ENCODE measurements around the gene SUMO4. TPM values are rescaled to one million over a fixed set of nuclear protein-coding genes. Genes with fewer than 3 reads are reported as not detected.

Gene SUMO4
- total and polyA plus RNA-seq, 4 donors, result 0.83 to 3.3 (median 0.84) TPM; not detected in 1

DNA sequence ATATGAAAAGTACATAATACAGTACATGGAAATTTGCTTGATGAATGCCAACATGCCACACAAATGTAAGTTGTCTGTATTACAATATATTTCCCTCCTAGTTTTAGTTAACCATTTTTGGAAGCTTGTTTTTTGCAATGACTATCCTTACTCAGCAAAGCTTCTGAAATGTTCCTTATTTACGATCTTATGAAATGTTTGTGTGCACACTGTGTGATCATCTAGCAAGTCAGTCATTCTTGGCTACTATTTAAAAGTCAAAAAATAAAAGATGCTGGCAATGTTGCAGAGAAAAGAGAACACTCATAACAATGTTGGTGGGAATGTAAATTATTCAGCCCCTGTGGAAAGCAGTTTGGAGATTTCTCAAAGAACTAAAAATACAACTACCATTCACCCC is 33.8 kb downstream of the SUMO4 start:
- H3K4me1 ChIP-seq (ENCODE audit: control insufficient read depth in 4 of 4, insufficient read depth in 4 of 4, low read length in 3 of 4), result peaks cover 0 to 7% (median under 1%) of the 10 kb centered on the region in 4 donors
- no peaks in the 10 kb centered on the region for H3K27me3 ChIP-seq (ENCODE audit: control insufficient read depth in 4 of 4, insufficient read depth in 4 of 4, low read length in 3 of 4)
- H3K27ac ChIP-seq (ENCODE audit: low read depth in 1 of 2, low read length in 2 of 2), result no peak overlapping the region
- no peak for TF ChIP-seq EGR1 (IDR thresholded peaks at IDR 0.05; ENCODE audit: low read depth in 2 of 2)
- WGBS, result 40% methylated on average over 1 of the region's 1 CpG
- H3K9ac ChIP-seq (ENCODE audit: low read depth in 1 of 2, low read length in 2 of 2), result no peak overlapping the region
- H3K4me3 ChIP-seq (ENCODE audit: low read depth in 1 of 3, low read length in 3 of 3), result no peak overlapping the region
- no peaks in the 10 kb centered on the region for H3K36me3 ChIP-seq (ENCODE audit: control insufficient read depth in 4 of 4, insufficient read depth in 3 of 4, low read depth in 1 of 4, low read length in 3 of 4)
- DNase-seq (ENCODE audit: low spot score), result no peak
- no peaks in the 10 kb centered on the region for H3K9me3 ChIP-seq (ENCODE audit: control insufficient read depth in 4 of 4, low read length in 3 of 4)

DNA sequence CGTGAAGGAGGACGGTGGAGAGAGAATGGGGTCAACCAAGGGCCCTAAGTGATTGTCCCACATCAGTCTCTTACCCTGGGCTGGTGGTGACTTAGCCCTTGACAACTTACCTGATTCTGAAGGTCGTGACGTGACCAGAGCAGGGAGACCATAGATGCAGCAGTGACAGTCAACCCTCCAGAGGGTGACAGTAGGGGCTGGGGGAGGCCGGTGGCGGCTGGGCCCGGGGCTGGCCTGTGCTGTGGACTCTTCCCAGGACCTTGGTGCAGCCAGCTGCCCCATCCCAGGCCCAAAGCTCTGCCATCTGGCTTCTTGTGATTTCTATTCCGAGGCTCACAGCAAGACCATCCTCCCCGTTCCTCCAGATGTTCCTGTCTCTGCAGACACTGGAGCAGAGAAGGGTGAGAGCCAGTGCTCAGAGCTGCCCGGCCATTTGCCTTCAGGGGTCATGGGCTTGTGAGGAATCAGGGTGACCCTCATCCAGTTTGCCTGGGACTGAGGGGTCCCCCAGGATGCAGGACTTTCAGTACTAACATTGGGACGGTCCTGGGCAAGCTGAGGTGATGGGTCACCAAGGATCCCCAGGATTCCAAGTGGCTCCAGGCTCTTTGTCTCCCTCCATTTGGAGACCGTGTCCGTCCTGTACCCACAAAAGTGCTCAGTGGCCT is 36.0 kb downstream of the SUMO4 start:
- no peak overlapping the region for H3K4me3 ChIP-seq (ENCODE audit: low read depth in 1 of 3, low read length in 3 of 3)
- 95% methylated on average over 13 of the region's 13 CpGs for WGBS
- no peaks in the 10 kb centered on the region for H3K9me3 ChIP-seq (ENCODE audit: control insufficient read depth in 4 of 4, low read length in 3 of 4)
- DNase-seq (ENCODE audit: low spot score), result no peak
- no peaks in the 10 kb centered on the region for H3K27me3 ChIP-seq (ENCODE audit: control insufficient read depth in 4 of 4, insufficient read depth in 4 of 4, low read length in 3 of 4)
- no peak overlapping the region for H3K9ac ChIP-seq (ENCODE audit: low read depth in 1 of 2, low read length in 2 of 2)
- no peak overlapping the region for H3K27ac ChIP-seq (ENCODE audit: low read depth in 1 of 2, low read length in 2 of 2)
- H3K4me1 ChIP-seq (ENCODE audit: control insufficient read depth in 4 of 4, insufficient read depth in 4 of 4, low read length in 3 of 4), result peaks cover 0 to 7% (median under 1%) of the 10 kb centered on the region in 4 donors
- H3K36me3 ChIP-seq (ENCODE audit: control insufficient read depth in 4 of 4, insufficient read depth in 3 of 4, low read depth in 1 of 4, low read length in 3 of 4), result no peaks in the 10 kb centered on the region
- TF ChIP-seq RAD21 (IDR thresholded peaks at IDR 0.05) (no peak), JUND (IDR thresholded peaks at IDR 0.05) (no peak), HNF4G (IDR thresholded peaks at IDR 0.05) (no peak), HNF4A (conservative IDR thresholded peaks at IDR 0.05) (no peak), FOXA1 (IDR thresholded peaks at IDR 0.05) (no peak), FOXA2 (IDR thresholded peaks at IDR 0.05) (no peak), SP1 (IDR thresholded peaks at IDR 0.05) (no peak), RXRA (IDR thresholded peaks at IDR 0.05) (no peak), YY1 (IDR thresholded peaks at IDR 0.05) (no peak)
- TF ChIP-seq, protein P1, sequence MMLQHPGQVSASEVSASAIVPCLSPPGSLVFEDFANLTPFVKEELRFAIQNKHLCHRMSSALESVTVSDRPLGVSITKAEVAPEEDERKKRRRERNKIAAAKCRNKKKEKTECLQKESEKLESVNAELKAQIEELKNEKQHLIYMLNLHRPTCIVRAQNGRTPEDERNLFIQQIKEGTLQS (IDR thresholded peaks at IDR 0.05), result no peak
- TF ChIP-seq, protein P2, sequence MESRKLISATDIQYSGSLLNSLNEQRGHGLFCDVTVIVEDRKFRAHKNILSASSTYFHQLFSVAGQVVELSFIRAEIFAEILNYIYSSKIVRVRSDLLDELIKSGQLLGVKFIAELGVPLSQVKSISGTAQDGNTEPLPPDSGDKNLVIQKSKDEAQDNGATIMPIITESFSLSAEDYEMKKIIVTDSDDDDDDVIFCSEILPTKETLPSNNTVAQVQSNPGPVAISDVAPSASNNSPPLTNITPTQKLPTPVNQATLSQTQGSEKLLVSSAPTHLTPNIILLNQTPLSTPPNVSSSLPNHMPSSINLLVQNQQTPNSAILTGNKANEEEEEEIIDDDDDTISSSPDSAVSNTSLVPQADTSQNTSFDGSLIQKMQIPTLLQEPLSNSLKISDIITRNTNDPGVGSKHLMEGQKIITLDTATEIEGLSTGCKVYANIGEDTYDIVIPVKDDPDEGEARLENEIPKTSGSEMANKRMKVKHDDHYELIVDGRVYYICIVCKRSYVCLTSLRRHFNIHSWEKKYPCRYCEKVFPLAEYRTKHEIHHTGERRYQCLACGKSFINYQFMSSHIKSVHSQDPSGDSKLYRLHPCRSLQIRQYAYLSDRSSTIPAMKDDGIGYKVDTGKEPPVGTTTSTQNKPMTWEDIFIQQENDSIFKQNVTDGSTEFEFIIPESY (IDR thresholded peaks at IDR 0.05), result no peak
- TF ChIP-seq, protein P3, sequence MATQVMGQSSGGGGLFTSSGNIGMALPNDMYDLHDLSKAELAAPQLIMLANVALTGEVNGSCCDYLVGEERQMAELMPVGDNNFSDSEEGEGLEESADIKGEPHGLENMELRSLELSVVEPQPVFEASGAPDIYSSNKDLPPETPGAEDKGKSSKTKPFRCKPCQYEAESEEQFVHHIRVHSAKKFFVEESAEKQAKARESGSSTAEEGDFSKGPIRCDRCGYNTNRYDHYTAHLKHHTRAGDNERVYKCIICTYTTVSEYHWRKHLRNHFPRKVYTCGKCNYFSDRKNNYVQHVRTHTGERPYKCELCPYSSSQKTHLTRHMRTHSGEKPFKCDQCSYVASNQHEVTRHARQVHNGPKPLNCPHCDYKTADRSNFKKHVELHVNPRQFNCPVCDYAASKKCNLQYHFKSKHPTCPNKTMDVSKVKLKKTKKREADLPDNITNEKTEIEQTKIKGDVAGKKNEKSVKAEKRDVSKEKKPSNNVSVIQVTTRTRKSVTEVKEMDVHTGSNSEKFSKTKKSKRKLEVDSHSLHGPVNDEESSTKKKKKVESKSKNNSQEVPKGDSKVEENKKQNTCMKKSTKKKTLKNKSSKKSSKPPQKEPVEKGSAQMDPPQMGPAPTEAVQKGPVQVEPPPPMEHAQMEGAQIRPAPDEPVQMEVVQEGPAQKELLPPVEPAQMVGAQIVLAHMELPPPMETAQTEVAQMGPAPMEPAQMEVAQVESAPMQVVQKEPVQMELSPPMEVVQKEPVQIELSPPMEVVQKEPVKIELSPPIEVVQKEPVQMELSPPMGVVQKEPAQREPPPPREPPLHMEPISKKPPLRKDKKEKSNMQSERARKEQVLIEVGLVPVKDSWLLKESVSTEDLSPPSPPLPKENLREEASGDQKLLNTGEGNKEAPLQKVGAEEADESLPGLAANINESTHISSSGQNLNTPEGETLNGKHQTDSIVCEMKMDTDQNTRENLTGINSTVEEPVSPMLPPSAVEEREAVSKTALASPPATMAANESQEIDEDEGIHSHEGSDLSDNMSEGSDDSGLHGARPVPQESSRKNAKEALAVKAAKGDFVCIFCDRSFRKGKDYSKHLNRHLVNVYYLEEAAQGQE (IDR thresholded peaks at IDR 0.05), result no peak
- TF ChIP-seq, protein P4, sequence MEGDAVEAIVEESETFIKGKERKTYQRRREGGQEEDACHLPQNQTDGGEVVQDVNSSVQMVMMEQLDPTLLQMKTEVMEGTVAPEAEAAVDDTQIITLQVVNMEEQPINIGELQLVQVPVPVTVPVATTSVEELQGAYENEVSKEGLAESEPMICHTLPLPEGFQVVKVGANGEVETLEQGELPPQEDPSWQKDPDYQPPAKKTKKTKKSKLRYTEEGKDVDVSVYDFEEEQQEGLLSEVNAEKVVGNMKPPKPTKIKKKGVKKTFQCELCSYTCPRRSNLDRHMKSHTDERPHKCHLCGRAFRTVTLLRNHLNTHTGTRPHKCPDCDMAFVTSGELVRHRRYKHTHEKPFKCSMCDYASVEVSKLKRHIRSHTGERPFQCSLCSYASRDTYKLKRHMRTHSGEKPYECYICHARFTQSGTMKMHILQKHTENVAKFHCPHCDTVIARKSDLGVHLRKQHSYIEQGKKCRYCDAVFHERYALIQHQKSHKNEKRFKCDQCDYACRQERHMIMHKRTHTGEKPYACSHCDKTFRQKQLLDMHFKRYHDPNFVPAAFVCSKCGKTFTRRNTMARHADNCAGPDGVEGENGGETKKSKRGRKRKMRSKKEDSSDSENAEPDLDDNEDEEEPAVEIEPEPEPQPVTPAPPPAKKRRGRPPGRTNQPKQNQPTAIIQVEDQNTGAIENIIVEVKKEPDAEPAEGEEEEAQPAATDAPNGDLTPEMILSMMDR (IDR thresholded peaks at IDR 0.05; ENCODE audit: low read depth, low read length, missing input control), result no peak
